ENCODE results near the gene RASAL3.
"Not testable (repeated sequence)": the region's sequence is repeated elsewhere in the genome, so short reads cannot be mapped to it uniquely, and the experiment has no call there.

RASAL3 gene

DNA sequence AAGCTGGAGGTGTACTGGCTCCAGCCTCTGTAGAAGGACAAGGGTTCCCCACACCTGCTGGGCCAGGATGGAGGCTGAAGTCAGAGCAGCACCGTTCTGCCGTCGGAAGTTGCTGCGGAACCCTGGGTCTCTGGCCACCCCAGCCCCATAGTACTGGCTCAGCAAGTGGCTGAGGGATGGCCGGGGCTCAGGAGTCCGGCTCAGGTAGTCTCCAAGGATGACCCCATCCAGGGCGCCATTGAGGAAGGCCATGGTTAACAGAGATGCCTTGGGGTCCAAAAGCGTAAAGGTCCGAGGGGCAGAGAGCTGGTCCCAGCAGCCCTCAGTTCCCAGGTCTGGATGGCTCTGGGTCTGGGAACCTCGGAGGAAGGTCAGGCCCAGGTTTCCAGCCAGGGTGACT is 11.3 kb upstream of the RASAL3 start:
- no peak overlapping the region for H3K4me3 ChIP-seq

DNA sequence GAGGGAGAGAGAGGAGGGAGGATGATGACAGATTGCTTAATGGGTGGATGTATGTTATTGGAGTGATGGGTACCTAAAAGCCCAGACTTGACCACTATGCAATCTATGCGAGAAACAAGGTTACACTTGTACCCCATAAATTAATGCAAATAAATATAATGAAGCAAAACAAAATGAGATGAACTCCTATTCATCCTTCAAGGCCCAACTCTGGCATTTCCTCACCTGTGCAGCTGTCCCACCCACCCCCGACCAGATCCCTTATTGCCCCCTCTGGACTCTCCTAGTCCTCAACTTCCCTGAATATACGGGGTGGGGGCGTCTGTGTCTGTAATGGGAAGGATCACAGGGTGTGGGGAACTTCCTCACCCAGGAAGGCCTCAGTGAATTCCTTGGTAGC is 10.8 kb upstream of the RASAL3 start:
- Histone ChIP-seq H3K4me3 (no peak overlapping the region), H3K27ac (no peak overlapping the region)

More for the DNA sequence above, 11.3 kb upstream of the RASAL3 start:
- no peak overlapping the region for H3K27ac ChIP-seq

DNA sequence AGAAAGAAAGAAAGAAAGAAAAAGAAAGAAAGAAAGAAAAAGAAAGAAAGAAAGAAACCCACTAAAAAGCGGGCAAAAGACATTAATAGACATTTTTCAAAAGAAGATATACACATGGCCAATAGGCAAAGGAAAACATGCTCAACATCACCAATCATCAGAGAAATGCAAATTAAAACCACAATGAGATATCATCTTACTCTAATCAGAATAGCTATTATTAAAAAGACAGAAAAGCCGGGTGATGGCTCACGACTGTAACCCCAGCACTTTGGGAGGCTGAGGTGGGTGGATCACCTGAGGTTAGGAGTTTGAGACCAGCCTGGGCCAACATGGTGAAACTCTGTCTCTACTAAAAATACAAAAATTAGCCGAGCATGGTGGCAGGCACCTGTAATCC is 9.5 kb upstream of the RASAL3 start:
- H3K4me3 ChIP-seq, H3K27ac ChIP-seq: not testable (repeated sequence)

DNA sequence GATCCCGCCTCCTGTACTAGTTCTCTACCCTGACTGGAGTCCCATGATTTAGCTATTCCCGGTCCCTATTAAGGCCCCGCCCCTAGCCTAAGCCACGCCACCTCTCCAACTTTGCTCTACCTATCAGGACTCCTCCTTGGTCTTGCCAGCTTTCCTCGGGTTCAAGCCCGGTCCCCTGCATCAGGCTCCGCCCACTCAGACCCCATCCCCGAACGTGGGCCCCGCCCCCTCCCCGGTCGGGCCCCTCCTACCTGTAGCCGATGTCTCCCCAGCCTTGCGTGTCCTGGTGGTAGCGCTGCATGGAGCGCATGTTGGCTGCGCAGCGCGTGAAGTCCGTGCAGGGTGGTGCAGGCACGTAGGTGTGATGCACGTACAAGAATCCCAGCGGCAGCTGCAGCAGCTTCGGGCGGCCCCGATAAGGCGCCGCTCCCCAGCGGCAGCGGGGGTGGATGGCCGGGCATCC is 7.3 kb upstream of the RASAL3 start:
- Histone ChIP-seq H3K27ac (no peak overlapping the region), H3K4me3 (no peak overlapping the region)

DNA sequence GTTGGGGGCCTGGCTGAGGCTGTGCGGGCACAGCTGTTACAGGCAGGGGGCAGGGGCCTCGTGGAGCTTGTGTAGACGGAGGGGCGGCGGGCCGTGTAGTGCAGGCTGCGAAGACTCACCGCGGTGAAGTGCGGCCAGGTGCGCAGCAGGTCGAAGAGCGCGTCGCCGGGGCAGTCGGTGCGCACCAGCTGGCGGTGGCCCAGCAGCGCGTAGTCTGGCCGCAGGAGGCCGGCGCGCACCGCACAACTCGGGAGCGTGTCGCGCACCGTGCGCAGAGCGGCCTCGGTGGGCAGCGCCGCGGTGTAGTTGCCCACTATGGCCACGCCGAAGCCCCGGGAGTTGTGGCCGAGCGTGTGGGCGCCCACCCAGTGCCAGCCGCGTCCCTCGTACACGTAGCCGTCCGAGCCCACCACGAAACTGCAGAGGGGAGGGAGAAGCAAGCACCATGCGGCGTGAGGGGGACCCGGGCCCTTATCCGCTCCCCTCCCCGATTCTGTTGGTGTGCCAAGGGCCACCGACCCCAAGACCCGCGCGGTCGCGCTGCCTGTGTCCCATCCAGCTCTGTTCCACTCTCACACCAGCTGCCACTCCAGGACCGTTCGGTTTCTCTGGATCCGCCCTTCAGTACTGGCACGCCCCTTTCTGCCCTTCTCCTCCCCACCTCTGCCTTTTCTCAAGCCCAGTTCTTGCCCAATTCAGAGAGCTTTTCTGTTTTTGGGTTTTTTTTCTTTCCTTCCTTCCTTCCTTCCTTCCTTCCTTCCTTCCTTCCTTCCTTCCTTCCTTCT is 5.4 kb upstream of the RASAL3 start:
- Histone ChIP-seq H3K4me3 (peak overlapping the region; percentile 6 to 40 (median 15)), H3K27ac (peak overlapping the region in 2 of 21 experiments; percentile 9 to 37)

DNA sequence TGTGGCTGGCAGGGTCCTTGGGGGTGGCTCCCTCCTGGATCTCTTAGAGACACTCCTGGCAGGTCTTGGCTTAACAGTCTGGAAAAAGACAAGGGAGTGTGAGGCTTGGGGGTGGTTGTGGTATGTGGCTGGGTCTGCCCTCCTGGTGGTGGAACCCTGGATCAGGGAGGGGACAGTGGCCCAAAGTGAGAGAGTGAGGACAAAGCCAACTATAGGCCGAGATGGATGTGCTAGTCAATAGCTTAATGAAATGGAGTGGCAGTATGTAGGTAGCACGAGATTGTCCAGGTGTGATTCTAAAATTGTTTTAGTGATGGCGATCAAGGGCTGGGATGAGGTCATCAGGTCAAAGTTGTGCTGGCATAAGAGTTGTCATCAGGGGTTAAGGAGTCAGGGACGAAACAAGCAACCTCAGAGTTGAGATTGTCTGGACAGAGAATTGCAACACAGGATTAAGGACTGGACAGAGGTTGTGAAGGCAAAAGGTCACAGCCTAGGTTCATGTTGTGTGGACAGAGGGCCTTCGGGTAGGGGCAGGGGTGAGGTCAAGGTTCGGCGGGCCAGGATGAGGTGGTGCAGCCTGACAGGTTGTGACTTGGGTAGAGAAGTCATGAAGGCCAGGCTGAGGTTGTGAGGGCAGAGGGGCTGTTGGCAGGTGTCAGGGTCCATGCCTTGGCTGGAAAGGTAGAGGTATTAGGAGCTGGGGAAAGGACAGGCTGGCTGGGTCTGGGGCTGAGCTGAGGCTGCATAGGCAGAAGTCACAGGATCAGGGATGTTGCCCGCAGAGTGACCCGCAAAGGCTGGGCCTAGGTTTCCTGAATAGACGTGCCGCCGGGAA is 4.5 kb upstream of the RASAL3 start:
- H3K4me3 ChIP-seq = peak overlapping the region in 3 of 7 experiments; percentile 6 to 30 (median 9)
- H3K27ac ChIP-seq = peak overlapping the region in 2 of 21 experiments; percentile 9 to 37

DNA sequence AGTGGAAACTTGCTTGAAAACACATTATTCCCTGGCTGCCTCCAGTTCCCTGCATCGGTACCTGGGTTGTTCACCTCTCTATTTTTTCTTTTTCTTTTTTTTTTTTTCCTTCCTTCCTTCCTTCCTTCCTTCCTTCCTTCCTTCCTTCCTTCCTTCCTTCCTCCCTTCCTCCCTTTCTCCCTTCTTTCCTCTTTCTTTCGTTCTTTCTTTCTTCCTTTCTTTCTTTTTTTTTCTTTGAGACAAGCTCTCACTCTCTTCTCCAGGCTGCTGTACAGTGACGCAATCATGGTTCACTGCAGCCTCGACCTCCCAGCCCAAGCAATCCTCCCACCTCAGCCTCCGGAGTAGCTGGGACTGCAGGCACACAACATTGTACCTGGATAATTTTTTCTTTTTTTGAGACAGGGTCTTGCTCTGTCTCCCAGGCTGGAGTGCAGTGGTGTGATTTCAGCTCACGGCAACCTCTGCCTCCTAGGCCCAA is 3.4 kb upstream of the RASAL3 start:
- no peak overlapping the region for H3K4me3 ChIP-seq
- H3K27ac ChIP-seq = peak overlapping the region in 3 of 21 experiments; percentile 6 to 99 (median 59)

DNA sequence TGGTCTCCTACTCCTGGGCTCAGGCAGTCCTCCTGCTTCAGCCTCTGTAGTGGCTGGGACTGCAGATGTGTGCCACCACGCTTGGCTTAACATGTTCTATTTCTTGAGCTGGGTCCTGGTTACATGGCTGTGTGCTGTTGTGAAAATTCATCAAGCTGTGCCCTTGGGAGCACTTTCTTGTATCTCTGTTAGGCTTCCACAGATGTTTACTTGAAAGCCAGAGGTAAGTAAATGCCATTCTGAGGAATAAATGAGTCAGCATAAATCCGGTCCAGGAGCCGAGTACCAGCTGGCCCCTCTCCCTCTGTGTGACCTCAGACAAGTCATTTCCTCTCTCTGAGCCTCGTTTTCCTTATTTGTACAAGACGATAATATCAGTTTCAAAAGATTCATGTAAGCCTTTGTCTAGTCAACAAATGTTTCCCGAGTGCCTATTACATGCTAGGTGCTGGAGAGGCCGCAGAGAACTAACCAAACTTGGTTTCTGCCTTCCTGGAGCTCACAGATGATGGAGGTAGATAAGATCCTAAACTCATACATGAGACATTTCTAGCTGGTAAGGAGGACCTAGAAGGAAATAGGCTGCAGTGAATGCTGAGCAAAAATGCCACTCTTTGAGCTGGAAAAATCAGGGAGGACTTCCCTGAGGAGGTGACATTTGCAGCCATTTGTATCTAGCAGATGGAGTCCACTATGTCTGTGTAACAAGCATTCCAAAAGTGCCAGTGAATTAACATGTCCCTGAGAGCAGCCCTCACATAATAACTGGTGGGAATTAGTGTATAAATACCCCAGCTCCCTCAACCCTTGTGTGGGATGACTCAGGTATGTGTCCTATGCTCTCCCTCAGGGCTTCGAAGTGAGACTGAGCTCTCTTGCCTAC is 2.7 kb upstream of the RASAL3 start:
- H3K27ac ChIP-seq = peak overlapping the region in 8 of 21 experiments; percentile 6 to 99 (median 58)
- no peak overlapping the region for H3K4me3 ChIP-seq

DNA sequence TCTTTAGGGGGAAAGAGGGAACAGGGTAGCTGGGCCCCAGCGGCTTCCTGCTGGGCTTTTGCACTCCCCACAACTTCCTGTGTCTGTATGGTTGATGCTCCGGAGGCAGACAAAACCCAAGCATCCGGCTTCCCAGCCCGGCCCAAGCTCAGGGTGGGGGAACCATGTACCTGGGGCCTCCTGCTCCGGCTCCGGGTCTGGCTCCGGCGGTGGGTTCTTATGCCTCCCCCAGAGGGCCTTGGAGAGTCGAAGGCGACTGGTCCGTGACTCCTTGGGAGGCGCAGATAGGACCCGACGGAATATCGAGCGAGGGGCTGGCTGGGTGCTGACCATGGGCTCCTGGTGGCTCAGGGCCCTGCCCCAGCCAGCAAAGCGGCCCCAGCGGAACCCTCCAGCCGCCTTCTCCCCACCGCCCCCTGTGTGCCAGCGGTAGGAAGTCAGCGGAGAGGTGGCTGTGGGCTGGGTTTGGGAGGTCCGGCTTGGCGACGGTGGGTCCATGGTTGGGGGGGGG is 428 bp downstream of the RASAL3 start:
- H3K4me3 ChIP-seq = peak overlapping the region; percentile 36 to 50 (median 43)
- peak overlapping the region; percentile 35 to 99 (median 82) for H3K27ac ChIP-seq

DNA sequence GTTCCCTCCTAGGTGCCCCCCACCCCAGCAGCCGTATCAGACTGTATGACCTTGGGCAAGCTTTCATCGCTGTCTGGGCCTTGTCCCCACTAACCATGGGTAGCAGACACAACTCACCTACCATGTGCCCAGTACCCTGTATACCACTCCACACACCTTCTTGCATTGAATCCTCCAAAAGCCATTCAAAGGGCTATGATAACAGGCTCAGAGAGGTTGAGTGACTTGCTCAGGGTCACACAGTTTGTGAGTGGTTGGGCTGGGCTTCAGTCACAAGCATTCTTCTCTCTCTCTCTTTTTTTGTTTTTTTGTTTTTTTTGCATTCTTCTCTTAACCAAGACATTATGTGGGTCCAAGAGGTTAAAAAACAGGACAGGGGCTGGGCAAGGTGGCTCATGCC is 2.6 kb downstream of the RASAL3 start:
- H3K27ac ChIP-seq = peak overlapping the region in 3 of 21 experiments; percentile 10 to 54 (median 35)
- H3K4me3 ChIP-seq = no peak overlapping the region

DNA sequence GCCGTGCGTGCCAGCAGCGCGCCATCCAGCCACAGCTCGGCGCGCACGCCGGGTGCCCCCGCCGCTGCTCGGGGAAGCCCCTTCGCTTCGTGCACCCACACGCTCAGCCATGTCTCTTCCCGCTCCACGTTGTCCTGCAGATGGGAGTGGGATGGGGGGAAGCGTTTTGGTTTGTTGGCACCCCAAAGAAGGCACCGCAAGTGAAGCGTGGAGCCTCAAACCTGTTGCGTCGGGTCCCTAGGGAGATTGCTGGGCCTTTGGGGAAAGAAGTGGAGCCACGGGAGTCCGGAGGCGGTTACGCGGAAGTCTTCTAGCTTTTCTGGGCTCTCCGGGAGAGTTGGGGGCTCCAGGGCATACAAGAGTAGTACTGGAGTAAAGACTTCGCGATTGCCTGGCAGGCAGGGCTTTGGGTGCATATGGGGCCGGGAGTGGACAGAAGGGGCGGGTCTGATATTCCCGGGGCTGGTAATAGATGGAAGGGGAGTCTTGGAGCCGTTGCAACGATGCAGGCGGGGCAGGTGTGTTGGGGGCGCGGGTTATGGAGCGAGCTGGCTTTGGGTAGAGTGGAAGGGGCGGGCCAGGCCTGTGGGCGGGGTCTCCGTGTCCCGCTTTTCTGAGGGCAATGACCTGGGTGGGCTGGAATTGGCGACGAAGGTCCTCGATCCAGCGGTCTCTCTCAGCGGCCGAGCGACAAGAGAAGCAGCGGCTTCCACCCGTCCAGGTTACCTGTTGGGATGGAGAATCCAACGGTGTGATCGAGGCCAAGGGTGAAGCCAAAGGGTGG is 6.5 kb downstream of the RASAL3 start:
- peak overlapping the region in 2 of 7 experiments; percentile 12 to 31 for H3K4me3 ChIP-seq
- H3K27ac ChIP-seq = no peak overlapping the region

DNA sequence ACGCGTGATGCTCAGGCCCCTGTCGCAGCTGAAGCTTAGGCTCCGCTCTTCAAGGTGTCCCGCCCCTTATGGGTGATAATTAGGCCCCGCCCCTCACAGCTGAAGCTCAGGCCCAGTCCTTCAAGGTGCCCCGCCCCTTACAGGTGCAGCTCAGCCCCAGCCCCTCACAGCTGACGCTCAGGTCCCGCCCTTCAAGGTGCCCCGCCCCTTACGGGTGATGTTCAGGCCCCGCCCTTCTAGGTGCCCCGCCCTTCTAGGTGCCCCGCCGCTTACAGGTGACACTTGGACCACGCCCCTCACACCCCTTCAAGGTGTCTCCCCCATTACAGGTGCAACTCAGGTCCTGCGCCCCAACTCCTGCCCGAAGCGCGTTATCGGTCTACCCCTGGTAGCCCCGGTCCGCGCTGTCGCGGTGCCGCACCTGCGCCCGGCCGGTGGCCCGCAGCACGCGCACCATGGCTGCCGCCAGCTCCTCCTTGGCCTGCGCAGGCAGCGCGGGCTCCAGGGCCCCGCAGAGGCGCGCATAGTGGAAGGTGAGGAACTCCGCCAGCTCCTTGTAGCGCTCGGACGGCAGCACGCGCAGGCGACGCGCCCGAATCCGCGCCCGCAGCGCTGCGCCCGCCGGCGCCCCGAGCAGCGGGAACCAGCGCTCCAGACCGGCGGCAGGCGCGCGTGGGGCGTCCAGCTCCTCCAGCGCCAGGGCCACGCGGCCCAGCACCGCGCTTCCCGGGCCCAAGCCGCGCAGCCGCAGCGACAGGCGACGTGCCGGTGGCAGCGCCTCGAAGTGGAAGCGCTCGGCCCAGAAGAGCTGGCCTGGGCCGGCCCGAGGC is 7.3 kb downstream of the RASAL3 start:
- no peak overlapping the region for H3K27ac ChIP-seq
- H3K4me3 ChIP-seq = peak overlapping the region in 5 of 7 experiments; percentile 3 to 31 (median 9)

DNA sequence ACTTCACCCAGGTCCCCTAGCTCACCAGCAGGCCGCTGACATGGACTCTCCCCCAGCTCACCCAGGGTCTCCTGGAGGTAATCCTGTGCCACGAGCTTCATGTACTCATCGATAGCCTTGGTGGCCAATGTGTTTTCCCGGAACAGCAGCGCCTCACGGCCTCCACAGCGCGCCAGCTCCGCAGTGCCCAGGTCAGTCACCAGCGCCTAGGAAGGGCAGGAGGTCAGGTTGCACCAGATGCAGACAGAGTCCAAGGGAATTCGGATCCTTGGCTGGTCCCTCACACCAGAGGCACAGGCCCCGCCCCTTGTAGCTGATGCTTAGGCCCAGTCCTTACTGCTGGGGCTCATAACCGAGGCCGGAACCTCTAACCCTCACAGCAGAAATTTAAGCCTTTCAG is 7.9 kb downstream of the RASAL3 start:
- no peak overlapping the region for H3K4me3 ChIP-seq

DNA sequence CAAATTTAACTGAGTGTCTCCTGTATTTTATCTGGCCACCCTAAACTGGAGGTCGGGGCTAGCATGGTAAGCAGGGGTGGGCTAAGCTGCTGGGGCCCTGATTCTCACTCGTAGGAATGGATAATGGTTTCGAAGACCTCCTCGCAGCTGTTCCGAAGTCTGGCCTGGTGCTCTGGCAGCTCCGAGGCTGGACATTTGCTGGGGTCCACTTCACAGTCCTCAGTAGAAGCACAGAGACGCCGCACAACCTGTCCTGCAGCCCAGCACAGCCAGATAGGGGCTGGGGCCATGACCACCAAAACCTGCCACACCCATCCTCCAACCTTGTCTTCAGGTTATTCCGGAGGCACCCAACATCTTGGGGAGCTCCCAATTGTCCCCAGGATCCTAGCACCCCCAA is 8.3 kb downstream of the RASAL3 start:
- Histone ChIP-seq H3K27ac (no peak overlapping the region), H3K4me3 (no peak overlapping the region)

More for the DNA sequence above, 7.9 kb downstream of the RASAL3 start:
- H3K27ac ChIP-seq = no peak overlapping the region

DNA sequence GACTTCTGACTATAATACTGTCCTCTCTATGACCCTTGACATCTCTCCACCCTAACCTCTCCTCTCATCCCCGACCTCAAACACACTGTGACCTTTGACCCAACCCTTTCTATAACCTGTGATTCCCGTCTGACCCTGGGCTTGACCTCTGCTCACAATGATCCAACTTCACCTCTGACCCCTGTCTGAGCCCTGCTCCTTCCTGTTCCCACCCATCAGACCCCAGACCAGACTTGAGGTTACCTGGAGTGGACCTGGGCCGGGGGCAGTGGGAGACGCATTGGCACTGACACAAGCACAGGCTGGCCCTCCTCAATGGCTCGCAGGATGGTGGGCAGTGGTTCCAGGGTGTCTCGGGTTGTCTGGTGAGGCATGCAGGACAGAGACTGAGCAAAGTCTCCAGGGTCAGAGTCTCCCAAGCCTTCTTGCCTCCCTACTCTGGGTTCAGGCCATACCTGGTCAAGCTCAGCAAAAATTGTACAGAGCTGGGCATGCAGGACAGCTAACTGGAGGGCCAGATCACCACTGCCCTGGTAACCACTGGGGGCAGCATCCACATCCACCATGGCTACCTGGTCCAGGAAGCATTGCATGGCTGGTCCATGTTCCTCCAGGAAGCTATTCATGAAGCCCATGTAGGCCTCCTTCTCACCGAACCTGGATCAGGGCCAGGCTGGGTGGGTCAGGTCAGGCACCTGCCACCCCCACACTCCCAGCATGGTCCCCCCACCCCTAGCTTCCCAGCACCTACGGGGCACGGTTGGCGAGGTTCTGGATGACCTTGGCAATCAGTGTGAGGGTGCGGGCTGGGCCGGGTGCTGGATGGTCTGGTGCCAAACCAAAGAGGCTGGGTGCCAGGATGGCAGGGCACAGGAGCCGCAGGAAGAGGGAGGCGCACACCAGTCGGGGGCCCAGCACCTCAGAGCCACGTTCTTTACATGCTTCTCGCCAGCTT is 10.2 kb downstream of the RASAL3 start:
- H3K27ac ChIP-seq = peak overlapping the region in 1 of 21 experiments; percentile 25
- H3K4me3 ChIP-seq = no peak overlapping the region

DNA sequence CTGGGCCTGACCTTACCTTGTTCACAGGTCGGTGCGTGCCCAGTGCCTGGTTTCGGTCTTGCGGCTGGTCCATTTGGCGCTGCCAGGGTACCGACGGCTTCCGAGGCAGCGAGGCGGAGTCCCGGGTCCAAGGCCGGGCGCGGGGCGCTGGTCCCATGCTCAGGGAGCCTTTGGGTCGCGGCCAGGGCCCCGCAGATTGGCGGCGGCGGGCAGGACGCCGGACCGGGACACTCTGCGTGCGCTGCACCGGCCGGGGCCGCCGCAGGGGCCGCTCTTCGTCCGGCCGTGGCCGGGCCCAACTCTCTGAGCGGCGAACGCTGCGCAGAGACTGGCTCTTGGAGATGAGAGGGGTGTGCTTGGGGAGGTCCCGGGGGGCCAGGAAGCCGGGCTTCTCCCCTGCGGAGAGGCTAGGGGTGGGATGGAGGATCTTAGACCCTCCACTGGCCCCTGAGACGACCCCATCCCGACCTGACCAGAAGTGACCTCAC is 11.2 kb downstream of the RASAL3 start:
- Histone ChIP-seq H3K27ac (peak overlapping the region in 5 of 21 experiments; percentile 12 to 36 (median 18)), H3K4me3 (peak overlapping the region; percentile 3 to 33 (median 14))
